Vagina (tissue), 2 donors: Measurements from ENCODE around the gene ZBTB42. TPM values are rescaled to one million over a fixed set of nuclear protein-coding genes. Genes with fewer than 3 reads are reported as not detected.

Experiments used
- DNase-seq, 2 donors: peaks; one replicate each; pipeline ENCODE4 v3.0.0-alpha.2; 2017; ENCODE audit errors: extremely low spot score in 2 of 2
- H3K27ac ChIP-seq: fragments of 200-600 bp; sonication (generic); one replicate; pipeline ENCODE4 v1.5.1; 2019
- H3K27me3 ChIP-seq: fragments of 200-600 bp; sonication (generic); one replicate; pipeline ENCODE4 v1.5.1; 2019
- H3K36me3 ChIP-seq, 2 donors: fragments of 200-600 bp; sonication (generic); one replicate each; pipeline ENCODE4 v1.5.1; 2017 to 2019
- H3K4me1 ChIP-seq: fragments of 200-600 bp; sonication (generic); one replicate; pipeline ENCODE4 v1.5.1; 2019
- H3K4me3 ChIP-seq, 2 donors: fragments of 200-600 bp; sonication (generic); 1 replicate in 1 of 2; 2 replicates in 1 of 2; pipeline ENCODE4 v1.5.1; 2016 to 2019
- H3K9me3 ChIP-seq: fragments of 200-600 bp; sonication (generic); one replicate; pipeline ENCODE4 v1.5.1; 2019
- POLR2A ChIP-seq, 2 donors: fragments of 450-650 bp; IDR thresholded peaks; one replicate each; pipeline ENCODE4 v1.6.1; 2017; ENCODE audit warnings: antibody characterized with exemption in 2 of 2, mild to moderate bottlenecking in 2 of 2, moderate library complexity in 2 of 2
- POLR2AphosphoS5 ChIP-seq, 2 donors: sonication (generic); formaldehyde crosslinking; IDR thresholded peaks; one replicate each; pipeline ENCODE4 v1.9.0; 2017; ENCODE audit warnings: antibody characterized with exemption in 2 of 2, mild to moderate bottlenecking in 2 of 2, low read depth in 1 of 2; ENCODE audit not compliant: insufficient read depth in 1 of 2
- intact Hi-C: fragments of 100-400 bp; cut with DNase I; formaldehyde crosslinking; loops from one replicate; pipeline ENCODE4 v1.15.1; 2023
- total RNA-seq: library from RNA; depleted of rRNA; stranded (reverse); fragments of >200 nt; gene quantifications from one replicate; pipeline ENCODE4 v1.2.3, GENCODE V29; 2016
- TF ChIP-seq, protein P1 (sequence below), 3 experiments: fragments of 450-650 bp in 2 of 3; fragments of 200-600 bp in 1 of 3; sonication (generic) in 1 of 3; IDR thresholded peaks; one replicate each; pipeline ENCODE4 v1.5.1; 2017 to 2019; ENCODE audit warnings: antibody characterized with exemption in 3 of 3, mild to moderate bottlenecking in 2 of 3, moderate library complexity in 2 of 3

ZBTB42 gene
- total RNA-seq, 1 donor from 2014 or later = 7.6 TPM

DNA sequence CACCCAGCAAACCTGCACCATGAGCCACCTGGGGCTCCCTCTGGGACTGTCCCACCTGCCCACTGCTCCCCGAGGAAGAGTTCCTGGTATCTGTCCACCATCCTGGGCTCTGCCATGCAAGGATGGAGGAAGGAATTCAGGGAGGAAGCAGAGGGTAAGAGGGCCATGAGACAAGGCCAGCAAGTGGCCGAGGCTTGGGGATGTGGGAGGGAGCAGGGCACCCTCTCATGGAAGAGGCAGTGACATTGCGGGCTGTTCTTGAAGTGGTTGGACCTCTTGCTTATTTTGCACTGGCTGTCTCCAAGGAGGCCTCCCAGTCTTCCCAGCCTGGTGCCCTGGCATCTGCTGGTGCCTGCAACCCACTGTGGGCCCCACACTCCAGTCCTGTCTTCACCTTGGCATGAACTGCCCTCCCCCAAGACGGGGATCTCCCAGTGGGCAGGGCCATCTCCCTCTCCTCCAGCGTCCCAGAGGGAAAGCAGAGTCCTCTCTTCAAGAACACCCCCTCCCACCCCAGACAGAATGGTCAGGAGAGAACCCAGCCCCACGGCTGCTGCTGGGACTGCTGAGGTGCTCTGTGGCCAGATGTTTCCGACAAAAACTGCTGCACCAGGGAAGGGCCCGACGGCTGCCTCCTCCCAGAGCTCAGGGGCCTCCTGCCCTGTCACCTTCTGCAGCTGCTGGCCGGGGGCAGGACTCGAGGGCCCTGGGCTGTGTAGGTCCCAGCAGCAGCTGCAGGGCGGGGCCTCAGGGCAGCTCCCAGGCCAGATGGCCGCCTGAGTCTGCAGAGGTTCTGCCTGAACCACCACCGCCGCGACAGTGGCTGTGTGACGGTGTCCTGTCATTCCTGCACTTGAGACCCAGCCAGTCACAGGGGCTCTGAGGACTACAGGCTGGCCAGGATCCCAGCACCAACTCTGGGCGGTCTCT, 3.5 kb upstream of the ZBTB42 start:
- Histone ChIP-seq H3K27ac (peak overlapping the region; percentile 45), H3K36me3 (no peaks in the 10 kb centered on the region)

DNA sequence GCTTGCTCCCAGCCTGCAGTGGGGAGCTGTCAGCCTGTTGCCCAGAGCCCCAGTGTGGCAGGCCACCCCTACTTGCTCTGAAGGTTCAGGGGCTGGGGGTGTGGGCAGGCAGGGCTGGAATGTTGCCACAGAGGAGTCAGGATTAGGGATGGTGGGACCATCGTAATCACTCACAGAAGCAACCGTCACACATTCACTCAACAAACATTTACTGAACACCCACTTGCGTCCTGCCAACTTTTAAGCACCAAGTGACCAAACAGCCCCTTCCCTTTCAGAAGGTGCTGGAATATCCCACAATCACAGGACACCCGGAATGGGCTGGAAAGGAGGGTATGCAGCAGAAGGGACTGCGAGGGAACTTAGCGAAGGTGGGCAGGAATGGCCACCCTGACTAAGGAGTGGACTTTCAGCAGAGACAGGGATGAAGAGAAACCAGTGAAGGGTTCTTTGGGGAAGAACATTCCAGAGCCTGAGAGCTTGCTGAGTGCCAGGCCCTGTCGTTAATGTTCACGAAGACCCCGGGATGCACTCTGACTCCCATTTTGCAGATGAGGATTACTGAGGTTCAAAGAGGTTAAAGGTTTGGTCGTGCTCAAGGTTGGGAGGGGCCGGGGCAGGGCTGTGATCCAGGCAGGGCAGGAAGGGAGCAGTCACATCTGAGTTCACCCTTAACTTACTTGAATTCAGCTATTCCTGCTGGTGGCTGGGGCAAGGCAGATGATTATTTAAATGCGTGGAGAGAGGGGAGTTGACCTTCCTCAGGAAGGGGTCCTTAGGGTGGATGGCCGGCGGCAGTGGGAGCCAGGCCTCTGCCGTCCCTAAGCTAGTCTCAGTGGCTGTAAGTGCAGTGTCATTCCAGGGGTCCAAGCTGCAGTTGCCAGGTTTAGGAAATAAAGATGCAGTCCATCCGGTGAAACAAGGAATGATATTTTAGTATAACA, 2.3 kb upstream of the ZBTB42 start:
- Histone ChIP-seq H3K4me3 (no peak overlapping the region), H3K27me3 (no peaks in the 10 kb centered on the region), H3K4me1 (peaks cover 44% of the 10 kb centered on the region), H3K27ac (peak overlapping the region; percentile 94), H3K36me3 (no peaks in the 10 kb centered on the region), H3K9me3 (no peaks in the 10 kb centered on the region)
- TF ChIP-seq POLR2AphosphoS5 (IDR thresholded peaks at IDR 0.05; ENCODE audit: insufficient read depth in 1 of 2, low read depth in 1 of 2) = no peak
- no peak for TF ChIP-seq POLR2A (IDR thresholded peaks at IDR 0.05)
- TF ChIP-seq, protein P1, sequence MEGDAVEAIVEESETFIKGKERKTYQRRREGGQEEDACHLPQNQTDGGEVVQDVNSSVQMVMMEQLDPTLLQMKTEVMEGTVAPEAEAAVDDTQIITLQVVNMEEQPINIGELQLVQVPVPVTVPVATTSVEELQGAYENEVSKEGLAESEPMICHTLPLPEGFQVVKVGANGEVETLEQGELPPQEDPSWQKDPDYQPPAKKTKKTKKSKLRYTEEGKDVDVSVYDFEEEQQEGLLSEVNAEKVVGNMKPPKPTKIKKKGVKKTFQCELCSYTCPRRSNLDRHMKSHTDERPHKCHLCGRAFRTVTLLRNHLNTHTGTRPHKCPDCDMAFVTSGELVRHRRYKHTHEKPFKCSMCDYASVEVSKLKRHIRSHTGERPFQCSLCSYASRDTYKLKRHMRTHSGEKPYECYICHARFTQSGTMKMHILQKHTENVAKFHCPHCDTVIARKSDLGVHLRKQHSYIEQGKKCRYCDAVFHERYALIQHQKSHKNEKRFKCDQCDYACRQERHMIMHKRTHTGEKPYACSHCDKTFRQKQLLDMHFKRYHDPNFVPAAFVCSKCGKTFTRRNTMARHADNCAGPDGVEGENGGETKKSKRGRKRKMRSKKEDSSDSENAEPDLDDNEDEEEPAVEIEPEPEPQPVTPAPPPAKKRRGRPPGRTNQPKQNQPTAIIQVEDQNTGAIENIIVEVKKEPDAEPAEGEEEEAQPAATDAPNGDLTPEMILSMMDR (IDR thresholded peaks at IDR 0.05) = no peak
- intact Hi-C loops = loop anchor here (2.0 to 10.0 kb wide), 3 partner anchors 28 to 451 kb away; partner anchors contain the start of gene CLBA1
- DNase-seq = no peak

More for the DNA sequence above, 3.5 kb upstream of the ZBTB42 start:
- no peak for DNase-seq
- intact Hi-C loops = loop anchor here (2.0 to 10.0 kb wide), 3 partner anchors 29 to 450 kb away; partner anchors contain the start of gene CLBA1
- TF ChIP-seq POLR2A (IDR thresholded peaks at IDR 0.05) (no peak), POLR2AphosphoS5 (IDR thresholded peaks at IDR 0.05; ENCODE audit: insufficient read depth in 1 of 2, low read depth in 1 of 2) (no peak)
- TF ChIP-seq, protein P1 (IDR thresholded peaks at IDR 0.05) = no peak
- no peak overlapping the region for H3K4me3 ChIP-seq
- no peaks in the 10 kb centered on the region for H3K9me3 ChIP-seq
- no peaks in the 10 kb centered on the region for H3K27me3 ChIP-seq
- H3K4me1 ChIP-seq = peaks cover 47% of the 10 kb centered on the region

DNA sequence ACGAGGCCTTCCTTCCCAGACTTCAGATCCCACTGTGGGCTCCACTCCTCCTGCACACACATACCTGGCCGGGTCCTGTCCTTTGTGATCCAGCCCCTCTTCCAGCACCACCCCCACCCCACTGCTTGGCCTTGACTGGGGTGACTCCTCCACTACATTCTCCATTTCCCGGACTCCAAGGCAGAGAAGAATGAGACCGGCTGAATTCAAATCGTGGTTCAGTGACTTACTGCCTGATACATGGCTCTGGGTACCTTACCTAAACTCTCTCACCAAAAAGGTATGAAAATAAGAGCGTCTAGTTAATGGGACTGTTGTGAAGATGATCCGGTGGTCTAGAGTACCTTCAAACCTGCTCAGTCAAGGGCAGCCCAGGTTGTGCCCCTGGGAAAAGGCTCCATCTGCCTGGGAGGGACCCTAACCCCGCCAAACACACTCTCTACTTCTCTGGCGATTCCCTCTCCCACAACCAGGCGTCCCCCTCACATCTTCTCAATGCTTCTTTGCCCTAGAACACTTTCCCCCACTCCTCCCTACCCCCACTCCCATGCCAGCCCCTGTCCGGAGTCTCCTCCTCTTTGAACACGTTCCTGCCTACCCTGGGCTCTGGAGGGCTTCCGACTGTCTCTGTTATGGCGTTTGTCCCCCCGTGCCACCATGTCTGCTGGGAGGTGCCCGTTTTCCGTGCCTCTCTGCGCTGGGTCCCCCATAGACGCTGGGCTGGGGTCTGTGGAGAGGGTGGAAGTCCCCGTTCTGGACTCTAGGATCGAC, 1.5 kb upstream of the ZBTB42 start:
- DNase-seq = no peak
- H3K27me3 ChIP-seq = no peaks in the 10 kb centered on the region
- H3K27ac ChIP-seq = peak overlapping the region; percentile 94
- no peaks in the 10 kb centered on the region for H3K9me3 ChIP-seq
- H3K4me3 ChIP-seq = peak overlapping the region; percentile 66 to 77
- peaks cover 36% of the 10 kb centered on the region for H3K4me1 ChIP-seq
- TF ChIP-seq, protein P1 (IDR thresholded peaks at IDR 0.05) = peak in 1 of 3 experiments; percentile 15
- TF ChIP-seq POLR2AphosphoS5 (IDR thresholded peaks at IDR 0.05; ENCODE audit: insufficient read depth in 1 of 2, low read depth in 1 of 2) = no peak
- intact Hi-C loops = loop anchor here (2.0 to 10.0 kb wide), 3 partner anchors 27 to 452 kb away; partner anchors contain the start of gene CLBA1
- H3K36me3 ChIP-seq = no peaks in the 10 kb centered on the region

DNA sequence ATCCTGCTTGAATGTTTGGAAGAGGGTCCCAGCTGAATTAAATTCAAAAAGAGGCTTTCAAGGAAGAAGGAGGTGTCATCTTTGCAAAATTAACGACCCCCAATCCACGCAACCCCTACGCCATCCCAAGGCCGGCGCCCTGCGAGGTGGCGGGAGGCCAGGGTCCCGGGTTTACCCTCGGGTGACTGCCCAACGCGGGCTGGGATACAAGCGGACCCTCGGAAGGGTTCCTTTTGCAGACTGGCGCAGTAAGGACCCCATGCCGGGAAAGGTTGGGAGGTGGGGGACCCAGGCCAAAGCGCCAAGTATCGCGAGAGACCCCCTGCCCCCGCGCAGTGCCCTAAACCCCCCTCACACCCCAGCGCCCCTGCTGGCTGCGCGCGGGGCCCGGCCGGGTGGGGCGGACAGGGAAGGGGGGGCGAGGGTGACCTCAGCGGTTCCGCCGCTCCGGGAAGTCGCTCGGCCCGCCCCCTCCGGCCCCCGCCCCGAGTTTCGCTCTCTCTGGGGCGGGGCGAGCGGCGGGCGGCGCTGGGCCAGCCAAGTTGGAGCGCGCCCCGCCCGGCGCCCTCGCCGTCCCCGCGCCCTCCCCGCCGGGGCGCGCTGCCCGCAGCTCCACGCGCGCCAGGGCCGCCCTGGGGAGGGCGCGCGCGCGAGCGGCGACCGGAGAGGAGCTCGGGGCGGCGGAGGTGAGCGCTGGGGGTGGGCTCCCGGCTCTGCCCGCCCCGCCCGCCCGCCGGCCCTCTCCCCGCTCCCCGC, 708 bp upstream of the ZBTB42 start:
- intact Hi-C loops = no loop called here
- H3K4me1 ChIP-seq = peaks cover 33% of the 10 kb centered on the region

More for the DNA sequence above, 708 bp upstream of the ZBTB42 start:
- H3K27ac ChIP-seq = peak overlapping the region; percentile 94
- no peak for DNase-seq
- TF ChIP-seq POLR2A (IDR thresholded peaks at IDR 0.05) (peak in 1 of 2 donors; percentile 63), POLR2AphosphoS5 (IDR thresholded peaks at IDR 0.05; ENCODE audit: insufficient read depth in 1 of 2, low read depth in 1 of 2) (peak in 1 of 2 donors; percentile 88)
- TF ChIP-seq, protein P1 (IDR thresholded peaks at IDR 0.05) = peak in 1 of 3 experiments; percentile 21
- no peaks in the 10 kb centered on the region for H3K36me3 ChIP-seq
- H3K27me3 ChIP-seq = no peaks in the 10 kb centered on the region
- peak overlapping the region; percentile 66 to 77 for H3K4me3 ChIP-seq
- no peaks in the 10 kb centered on the region for H3K9me3 ChIP-seq
